H9 (cell line): ENCODE data around the gene STK32B. TPM values are rescaled to one million over a fixed set of nuclear protein-coding genes. Genes with fewer than 3 reads are reported as not detected.

ENCODE experiments used
- DNase-seq: peaks from one replicate; pipeline ENCODE4 v3.0.0-alpha.2; 2017
- H2AFZ ChIP-seq: one replicate; pipeline ENCODE4 v1.6.1; 2013; ENCODE audit warnings: mild to moderate bottlenecking, low read length, control low read depth, moderate library complexity
- H2AK5ac ChIP-seq: 2 replicates; pipeline ENCODE4 v1.6.1; 2013; ENCODE audit warnings: low read length, control low read depth, mixed read lengths; ENCODE audit not compliant: insufficient read length
- H2BK120ac ChIP-seq: one replicate; pipeline ENCODE4 v1.6.1; 2013; ENCODE audit warnings: low read depth, mild to moderate bottlenecking, low read length, control low read depth, inconsistent platforms; ENCODE audit not compliant: poor library complexity, severe bottlenecking
- H2BK12ac ChIP-seq: 2 replicates; pipeline ENCODE4 v1.6.1; 2013; ENCODE audit warnings: low read length, control low read depth, mixed read lengths, low read depth; ENCODE audit not compliant: insufficient read length
- H2BK15ac ChIP-seq: 2 replicates; pipeline ENCODE4 v1.6.1; 2013; ENCODE audit warnings: low read depth, low read length, control low read depth
- H2BK20ac ChIP-seq: one replicate; pipeline ENCODE4 v1.6.1; 2013; ENCODE audit warnings: low read depth, mild to moderate bottlenecking, low read length, control low read depth, inconsistent platforms; ENCODE audit not compliant: poor library complexity, severe bottlenecking
- H2BK5ac ChIP-seq: 2 replicates; pipeline ENCODE4 v1.6.1; 2013; ENCODE audit warnings: low read length, control low read depth, mixed read lengths; ENCODE audit not compliant: insufficient read length
- H3K14ac ChIP-seq: 2 replicates; pipeline ENCODE4 v1.6.1; 2013; ENCODE audit warnings: low read length, control low read depth; ENCODE audit not compliant: insufficient read depth
- H3K18ac ChIP-seq: 2 replicates; pipeline ENCODE4 v1.6.1; 2013; ENCODE audit warnings: low read depth, mild to moderate bottlenecking, mixed read lengths, low read length, control low read depth; ENCODE audit not compliant: insufficient read length
- H3K23ac ChIP-seq: 2 replicates; pipeline ENCODE4 v1.6.1; 2013; ENCODE audit warnings: low read length, control low read depth, mixed read lengths, low read depth; ENCODE audit not compliant: insufficient read length
- H3K23me2 ChIP-seq: 2 replicates; pipeline ENCODE4 v1.6.1; 2013; ENCODE audit warnings: low read depth, mild to moderate bottlenecking, mixed read lengths, low read length, control low read depth; ENCODE audit not compliant: insufficient read length, poor library complexity, severe bottlenecking
- H3K27ac ChIP-seq: 2 replicates; pipeline ENCODE4 v1.5.1; 2013; ENCODE audit warnings: low read length, control low read depth, mixed read lengths, low read depth; ENCODE audit not compliant: insufficient read length
- H3K27me3 ChIP-seq: 2 replicates; pipeline ENCODE4 v1.6.1; 2013; ENCODE audit warnings: low read length, control low read depth, inconsistent platforms; ENCODE audit not compliant: insufficient read depth
- H3K4ac ChIP-seq: 2 replicates; pipeline ENCODE4 v1.6.1; 2013; ENCODE audit warnings: low read depth, mild to moderate bottlenecking, control low read depth, inconsistent platforms, low read length, moderate library complexity
- H3K4me1 ChIP-seq: 2 replicates; pipeline ENCODE4 v1.6.1; 2013; ENCODE audit warnings: low read length, control low read depth, inconsistent platforms; ENCODE audit not compliant: insufficient read depth
- H3K4me2 ChIP-seq: 2 replicates; pipeline ENCODE4 v1.6.1; 2013; ENCODE audit warnings: low read length, control low read depth, mixed read lengths; ENCODE audit not compliant: insufficient read length, insufficient read depth
- H3K56ac ChIP-seq: 2 replicates; pipeline ENCODE4 v1.6.1; 2013; ENCODE audit warnings: low read depth, mild to moderate bottlenecking, mixed read lengths, low read length, control low read depth; ENCODE audit not compliant: insufficient read length
- H3K79me1 ChIP-seq: 2 replicates; pipeline ENCODE4 v1.6.1; 2013; ENCODE audit warnings: low read depth, mild to moderate bottlenecking, moderate library complexity, low read length, control low read depth, inconsistent platforms; ENCODE audit not compliant: insufficient read depth, poor library complexity, severe bottlenecking
- H3K79me2 ChIP-seq: 2 replicates; pipeline ENCODE4 v1.6.1; 2013; ENCODE audit warnings: low read length, control low read depth, inconsistent platforms; ENCODE audit not compliant: insufficient read depth
- H3K9ac ChIP-seq: 2 replicates; pipeline ENCODE4 v1.6.1; 2013; ENCODE audit warnings: low read length, control low read depth, mixed read lengths; ENCODE audit not compliant: insufficient read length; ENCODE audit errors: extremely low read depth
- H3K9me3 ChIP-seq: one replicate; pipeline ENCODE4 v1.6.1; 2013; ENCODE audit warnings: low read depth, low read length, inconsistent platforms; ENCODE audit not compliant: control insufficient read depth
- H3T11ph ChIP-seq: one replicate; pipeline ENCODE4 v1.6.1; 2013; ENCODE audit warnings: mild to moderate bottlenecking, low read length, control low read depth, inconsistent platforms
- H4K20me1 ChIP-seq: one replicate; pipeline ENCODE4 v1.6.1; 2013; ENCODE audit not compliant: control insufficient read depth, insufficient read length, insufficient read depth
- H4K5ac ChIP-seq: 2 replicates; pipeline ENCODE4 v1.6.1; 2013; ENCODE audit warnings: low read depth, mild to moderate bottlenecking, mixed read lengths, low read length, control low read depth; ENCODE audit not compliant: insufficient read length
- H4K8ac ChIP-seq: replicated peaks from 2 replicates; pipeline ENCODE4 v1.6.1; 2013; ENCODE audit warnings: low read length, control low read depth, mixed read lengths, low read depth; ENCODE audit not compliant: insufficient read length
- H4K91ac ChIP-seq: 2 replicates; pipeline ENCODE4 v1.6.1; 2013; ENCODE audit warnings: low read depth, mild to moderate bottlenecking, moderate library complexity, mixed read lengths, low read length, control low read depth; ENCODE audit not compliant: insufficient read length
- H3K27ac Mint-ChIP-seq, 3 experiments: 2 replicates in 2 of 3; 3 replicates in 1 of 3; pipeline ENCODE4 v1.8.0; 2020 to 2021; ENCODE audit warnings: mixed read lengths in 3 of 3, mild to moderate bottlenecking in 1 of 3, moderate library complexity in 1 of 3
- H3K27me3 Mint-ChIP-seq: 2 replicates; pipeline ENCODE4 v1.8.0; 2021; ENCODE audit warnings: low read depth, mild to moderate bottlenecking, moderate library complexity, mixed read lengths
- H3K36me3 Mint-ChIP-seq, 3 experiments: 2 replicates in 2 of 3; 3 replicates in 1 of 3; pipeline ENCODE4 v1.8.0; 2020 to 2021; ENCODE audit warnings: low read depth in 3 of 3, mixed read lengths in 3 of 3; ENCODE audit not compliant: insufficient read depth in 1 of 3
- H3K4me1 Mint-ChIP-seq, 2 experiments: 2 replicates each; pipeline ENCODE4 v1.8.0; 2020; ENCODE audit warnings: mixed read lengths in 2 of 2
- H3K4me3 Mint-ChIP-seq, 2 experiments: 2 replicates in 1 of 2; 3 replicates in 1 of 2; pipeline ENCODE4 v1.8.0; 2020 to 2021; ENCODE audit warnings: mild to moderate bottlenecking in 2 of 2, mixed read lengths in 2 of 2, moderate library complexity in 1 of 2
- H3K9me3 Mint-ChIP-seq, 2 experiments: 2 replicates in 1 of 2; 3 replicates in 1 of 2; pipeline ENCODE4 v1.8.0; 2020; ENCODE audit warnings: mild to moderate bottlenecking in 2 of 2, mixed read lengths in 2 of 2, moderate library complexity in 1 of 2
- CTCF ChIP-seq: fragments of 200-600 bp; sonication (generic); conservative IDR thresholded peaks from 3 replicates; pipeline ENCODE4 v1.8.0; 2021; ENCODE audit warnings: antibody characterized with exemption, mild to moderate bottlenecking
- WGBS: extraction: QIAGEN DNeasy Blood & Tissue Kit; methylation state at CpG from one replicate; pipeline ENCODE4 v1.1.7; 2013; ENCODE audit warnings: missing lambda C conversion rate, low lambda C conversion rate, mixed read lengths; ENCODE audit not compliant: insufficient read length; ENCODE audit errors: extremely low coverage; 5-methylcytosine and 5-hydroxymethylcytosine counted together
- total RNA-seq: library from RNA; stranded (reverse); gene quantifications from 2 replicates; pipeline ENCODE4 v1.2.1, GENCODE V29; 2021

Gene STK32B
- total RNA-seq, 1 experiment from 2014 or later, result 1.0 TPM

DNA sequence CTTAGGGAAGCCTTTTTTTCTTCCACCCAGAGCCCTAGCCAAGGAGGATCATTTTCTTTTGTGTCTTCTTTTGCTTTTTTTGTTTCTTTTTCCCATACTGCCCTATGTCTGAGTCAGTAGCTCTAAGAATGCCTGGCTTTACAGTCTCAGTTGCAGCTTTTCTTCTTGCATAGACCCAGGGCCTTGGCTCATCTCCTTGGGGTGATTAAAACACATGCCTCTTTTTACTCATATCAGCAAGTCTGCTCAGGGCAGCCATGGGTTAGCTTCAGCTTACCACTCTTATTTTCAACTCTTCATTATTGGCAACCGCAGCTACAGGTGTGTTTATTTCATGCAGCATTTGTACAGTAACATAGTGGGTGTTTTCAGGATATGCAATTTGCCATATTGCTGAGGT lies 196.5 kb downstream of the STK32B start:
- no CpG with 5 or more reads among the region's 1 CpG for WGBS
- H3K4me3 Mint-ChIP-seq, result no peak overlapping the region

More for the DNA sequence above, 196.5 kb downstream of the STK32B start:
- Histone ChIP-seq H3K56ac (no peak overlapping the region), H3K79me1 (no peaks in the 10 kb centered on the region), H3K4ac (no peak overlapping the region), H2AFZ (no peak overlapping the region), H3K27ac (no peak overlapping the region), H3K79me2 (no peaks in the 10 kb centered on the region; the same call in 1 of the 2 replicates), H4K5ac (no peak overlapping the region), H4K20me1 (no peaks in the 10 kb centered on the region), H2BK12ac (no peak overlapping the region), H3K14ac (no peak overlapping the region), H3K4me2 (no peak overlapping the region), H3K23me2 (no peaks in the 10 kb centered on the region), H3K9ac (no peak overlapping the region), H4K91ac (no peak overlapping the region), H3K18ac (no peak overlapping the region), H4K8ac (no peak overlapping the region), H3K4me1 (no peaks in the 10 kb centered on the region), H3K23ac (no peak overlapping the region), H2AK5ac (no peak overlapping the region), H2BK15ac (no peak overlapping the region), H3T11ph (no peak overlapping the region), H3K9me3 (no peaks in the 10 kb centered on the region), H2BK120ac (no peak overlapping the region), H2BK5ac (no peak overlapping the region), H2BK20ac (no peak overlapping the region), H3K27me3 (no peaks in the 10 kb centered on the region)
- Mint-ChIP-seq H3K9me3 (peaks cover 29 to 30% of the 10 kb centered on the region in 2 experiments), H3K4me1 (no peaks in the 10 kb centered on the region), H3K27ac (no peak overlapping the region), H3K36me3 (peaks cover 4 to 16% (median 16%) of the 10 kb centered on the region in 3 experiments; a peak in 5 of 7 replicates), H3K27me3 (peaks cover 23% of the 10 kb centered on the region)
- no peak for TF ChIP-seq CTCF
- DNase-seq, result no peak
